ENCODE measurements around the gene POLR2E. TPM values are rescaled to one million over a fixed set of nuclear protein-coding genes. Genes with fewer than 3 reads are reported as not detected.

POLR2E gene
- total RNA-seq, 1 experiment from 2014 or later = 281 TPM

DNA sequence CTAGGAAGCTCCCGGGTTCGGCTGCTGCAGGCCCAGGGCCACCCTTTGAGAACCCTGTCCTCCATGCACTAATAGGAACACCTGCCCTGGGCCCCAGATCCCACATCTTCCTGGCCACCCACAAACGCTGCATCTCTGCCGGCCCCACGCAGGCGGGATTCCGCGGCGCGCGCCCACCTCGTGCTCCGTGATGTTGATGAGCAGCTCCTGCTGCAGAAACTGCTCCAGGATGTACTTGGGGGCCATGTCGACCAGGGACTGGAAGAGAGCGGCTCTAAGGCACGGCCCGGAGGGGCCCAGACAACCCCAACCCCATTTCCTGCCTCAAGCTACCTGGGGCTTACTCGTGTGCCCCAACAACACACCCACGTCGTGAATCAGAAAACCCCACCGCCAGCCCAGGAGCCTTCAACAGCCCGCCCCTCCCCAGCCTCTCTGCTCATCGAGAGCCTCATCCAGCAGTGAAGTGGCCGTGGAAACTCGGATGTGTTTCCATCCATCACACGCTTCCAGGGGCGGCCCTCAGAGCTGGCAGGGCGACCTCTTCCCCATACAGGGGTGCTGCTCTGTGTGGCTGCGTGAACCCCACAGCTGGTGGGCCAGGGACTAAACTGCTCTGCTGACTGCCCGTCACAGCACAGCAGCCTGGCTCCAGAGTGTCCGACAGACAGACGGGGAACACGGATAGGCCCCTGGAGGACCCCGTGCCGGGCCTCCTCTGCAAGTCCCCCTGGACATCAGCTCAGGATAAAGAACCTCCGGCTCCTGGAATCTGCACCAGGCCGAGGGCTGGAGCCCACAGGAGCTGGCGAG is 4.2 kb downstream of the POLR2E start:
- Histone ChIP-seq H3K27me3 (ENCODE audit: insufficient read depth, low read length) (no peaks in the 10 kb centered on the region), H3K4me2 (ENCODE audit: low read length) (no peak overlapping the region), H3K9ac (ENCODE audit: low read length) (no peak overlapping the region), H3K79me2 (ENCODE audit: insufficient read depth, low read length) (peaks cover 47% of the 10 kb centered on the region), H3K27ac (ENCODE audit: low read depth, low read length) (no peak overlapping the region), H3K36me3 (ENCODE audit: control insufficient read depth in 1 of 2, insufficient read depth in 2 of 2, low read length in 2 of 2) (peaks cover 24 to 48% of the 10 kb centered on the region in 2 experiments; a peak in 3 of 4 replicates), H2AFZ (ENCODE audit: low read depth, low read length, poor library complexity, severe bottlenecking) (no peak overlapping the region), H4K20me1 (ENCODE audit: insufficient read depth) (no peaks in the 10 kb centered on the region; the same call in 1 of the 2 replicates), H3K9me2 (ENCODE audit: insufficient read depth) (no peaks in the 10 kb centered on the region), H3K4me1 (ENCODE audit: control insufficient read depth in 1 of 2, insufficient read depth in 2 of 2, low read length in 2 of 2) (peaks cover 9 to 17% of the 10 kb centered on the region in 2 experiments), H3K4me3 (replicated peaks in 1 of 2; ENCODE audit: low read depth in 1 of 2, low read length in 2 of 2) (no peak overlapping the region), H3K9me3 (ENCODE audit: control insufficient read depth in 1 of 2, insufficient read depth in 1 of 2, low read depth in 1 of 2, low read length in 2 of 2) (no peaks in the 10 kb centered on the region)
- intact Hi-C loops (cut with micrococcal nuclease) = no loop called here
- TF ChIP-seq, protein P1, sequence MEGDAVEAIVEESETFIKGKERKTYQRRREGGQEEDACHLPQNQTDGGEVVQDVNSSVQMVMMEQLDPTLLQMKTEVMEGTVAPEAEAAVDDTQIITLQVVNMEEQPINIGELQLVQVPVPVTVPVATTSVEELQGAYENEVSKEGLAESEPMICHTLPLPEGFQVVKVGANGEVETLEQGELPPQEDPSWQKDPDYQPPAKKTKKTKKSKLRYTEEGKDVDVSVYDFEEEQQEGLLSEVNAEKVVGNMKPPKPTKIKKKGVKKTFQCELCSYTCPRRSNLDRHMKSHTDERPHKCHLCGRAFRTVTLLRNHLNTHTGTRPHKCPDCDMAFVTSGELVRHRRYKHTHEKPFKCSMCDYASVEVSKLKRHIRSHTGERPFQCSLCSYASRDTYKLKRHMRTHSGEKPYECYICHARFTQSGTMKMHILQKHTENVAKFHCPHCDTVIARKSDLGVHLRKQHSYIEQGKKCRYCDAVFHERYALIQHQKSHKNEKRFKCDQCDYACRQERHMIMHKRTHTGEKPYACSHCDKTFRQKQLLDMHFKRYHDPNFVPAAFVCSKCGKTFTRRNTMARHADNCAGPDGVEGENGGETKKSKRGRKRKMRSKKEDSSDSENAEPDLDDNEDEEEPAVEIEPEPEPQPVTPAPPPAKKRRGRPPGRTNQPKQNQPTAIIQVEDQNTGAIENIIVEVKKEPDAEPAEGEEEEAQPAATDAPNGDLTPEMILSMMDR (IDR thresholded peaks at IDR 0.05 in 2 of 3, conservative IDR thresholded peaks at IDR 0.05 in 1 of 3; ENCODE audit: borderline replicate concordance in 1 of 3, insufficient read depth in 1 of 3, low read depth in 2 of 3, low read length in 2 of 3) = no peak
- no peak for TF ChIP-seq ELF1 (IDR thresholded peaks at IDR 0.05; ENCODE audit: borderline replicate concordance, low read depth)
- TF ChIP-seq CEBPB (IDR thresholded peaks at IDR 0.05; ENCODE audit: low read depth) = no peak
- no peak for TF ChIP-seq ATF3 (IDR thresholded peaks at IDR 0.05)
- TF ChIP-seq EZH2 (IDR thresholded peaks at IDR 0.05) = no peak
- CTCF ChIA-PET = no interaction called here
- no TSS peak for BruUV-seq (replicated peaks)
- POLR2A ChIA-PET = interaction anchor here (0.8 kb wide), 1 partner anchor 26 kb away, joined by 3 read pairs; no protein-coding TSS in a partner anchor
- ATAC-seq (no peak), DNase-seq (ENCODE audit: low read depth, low spot score) (no peak)
- RAD21 ChIA-PET (ENCODE audit: low non-redundant PET in 1 of 2, low total read pairs in 2 of 2, uncharacterized antibody in 2 of 2, unreplicated experiment in 2 of 2) = no interaction called here

DNA sequence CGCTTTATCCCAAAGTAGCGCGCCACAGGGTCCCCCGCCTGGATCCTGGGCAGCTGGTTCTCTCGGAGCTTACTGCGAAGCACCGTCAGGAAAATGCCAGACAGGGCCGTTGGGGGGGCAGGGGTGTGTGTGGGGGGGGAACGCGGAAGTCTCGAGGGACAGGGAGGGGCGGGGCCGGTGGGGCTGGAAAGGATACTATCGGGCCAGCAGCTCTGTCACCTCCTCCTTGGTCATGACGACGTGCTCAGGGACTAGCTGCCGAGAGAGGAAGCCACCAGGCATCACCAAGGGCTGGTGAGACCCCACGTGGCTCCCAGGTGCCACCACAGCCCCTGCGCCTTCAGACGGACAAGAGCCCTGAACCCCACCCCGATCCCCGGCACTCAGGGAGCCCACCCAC is 5.3 kb downstream of the POLR2E start:
- no peaks in the 10 kb centered on the region; the same call in 1 of the 2 replicates for H4K20me1 ChIP-seq (ENCODE audit: insufficient read depth)
- no peaks in the 10 kb centered on the region for H3K27me3 ChIP-seq (ENCODE audit: insufficient read depth, low read length)
- H3K36me3 ChIP-seq (ENCODE audit: control insufficient read depth in 1 of 2, insufficient read depth in 2 of 2, low read length in 2 of 2) = peaks cover 24 to 48% of the 10 kb centered on the region in 2 experiments; a peak in 3 of 4 replicates
- POLR2A ChIA-PET = interaction anchor here (1.1 kb wide), 1 partner anchor 25 kb away, joined by 3 read pairs; no protein-coding TSS in a partner anchor
- DNase-seq (ENCODE audit: low read depth, low spot score) (no peak), ATAC-seq (no peak)
- peaks cover 43% of the 10 kb centered on the region for H3K79me2 ChIP-seq (ENCODE audit: insufficient read depth, low read length)
- no peak overlapping the region for H2AFZ ChIP-seq (ENCODE audit: low read depth, low read length, poor library complexity, severe bottlenecking)
- no TSS peak for BruUV-seq (replicated peaks)
- intact Hi-C loops (cut with micrococcal nuclease) = no loop called here
- H3K4me1 ChIP-seq (ENCODE audit: control insufficient read depth in 1 of 2, insufficient read depth in 2 of 2, low read length in 2 of 2) = peaks cover 7 to 12% of the 10 kb centered on the region in 2 experiments; a peak in 3 of 4 replicates
- H3K9ac ChIP-seq (ENCODE audit: low read length) = no peak overlapping the region
- no peak overlapping the region for H3K4me3 ChIP-seq (replicated peaks in 1 of 2; ENCODE audit: low read depth in 1 of 2, low read length in 2 of 2)
- H3K27ac ChIP-seq (ENCODE audit: low read depth, low read length) = no peak overlapping the region
- RAD21 ChIA-PET (ENCODE audit: low non-redundant PET in 1 of 2, low total read pairs in 2 of 2, uncharacterized antibody in 2 of 2, unreplicated experiment in 2 of 2) = no interaction called here
- H3K9me3 ChIP-seq (ENCODE audit: control insufficient read depth in 1 of 2, insufficient read depth in 1 of 2, low read depth in 1 of 2, low read length in 2 of 2) = no peaks in the 10 kb centered on the region
- H3K4me2 ChIP-seq (ENCODE audit: low read length) = no peak overlapping the region
- H3K9me2 ChIP-seq (ENCODE audit: insufficient read depth) = no peaks in the 10 kb centered on the region
- CTCF ChIA-PET = no interaction called here
- TF ChIP-seq RAD21 (IDR thresholded peaks at IDR 0.05; ENCODE audit: low read depth) (no peak), JUND (IDR thresholded peaks at IDR 0.05) (no peak), ZNF274 (IDR thresholded peaks at IDR 0.05; ENCODE audit: low read depth, low read length) (no peak), MAX (IDR thresholded peaks at IDR 0.05) (no peak)
- TF ChIP-seq, protein P1 (IDR thresholded peaks at IDR 0.05 in 2 of 3, conservative IDR thresholded peaks at IDR 0.05 in 1 of 3; ENCODE audit: borderline replicate concordance in 1 of 3, insufficient read depth in 1 of 3, low read depth in 2 of 3, low read length in 2 of 3) = no peak
